Measurements from ENCODE around the gene ISLR.

The ISLR gene

GRCh38 chr15:74208901-74209559 lies 35.5 kb downstream of the ISLR start:
- H3K27ac ChIP-seq = no peak overlapping the region

GRCh38 chr15:74209560-74209958 lies 36.0 kb downstream of the ISLR start:
- H3K27ac ChIP-seq = no peak overlapping the region
- no peak for TF ChIP-seq ZFX (IDR thresholded peaks at IDR 0.05)
- no peak for TF ChIP-seq CTCF (conservative IDR thresholded peaks at IDR 0.05)

More at GRCh38 chr15:74208901-74209559, 35.5 kb downstream of the ISLR start:
- TF ChIP-seq ZFX (IDR thresholded peaks at IDR 0.05) = no peak
- TF ChIP-seq CTCF (conservative IDR thresholded peaks at IDR 0.05) = no peak

GRCh38 chr15:74209997-74210671 lies 36.6 kb downstream of the ISLR start:
- no peak overlapping the region for H3K27ac ChIP-seq
- no peak for TF ChIP-seq CTCF (conservative IDR thresholded peaks at IDR 0.05)
- no peak for TF ChIP-seq ZFX (IDR thresholded peaks at IDR 0.05)

- TF ChIP-seq ZFX (IDR thresholded peaks at IDR 0.05) (no peak), CTCF (conservative IDR thresholded peaks at IDR 0.05) (no peak)
- H3K27ac ChIP-seq = no peak overlapping the region
Observed at GRCh38 chr15:74210729-74211128, 37.2 kb downstream of the ISLR start.

GRCh38 chr15:74211656-74212055 lies 38.1 kb downstream of the ISLR start:
- no peak overlapping the region for H3K27ac ChIP-seq
- TF ChIP-seq CTCF (conservative IDR thresholded peaks at IDR 0.05) (no peak), ZFX (IDR thresholded peaks at IDR 0.05) (no peak)

- no peak overlapping the region for H3K27ac ChIP-seq
- no peak for TF ChIP-seq ZFX (IDR thresholded peaks at IDR 0.05)
- TF ChIP-seq CTCF (conservative IDR thresholded peaks at IDR 0.05) = no peak
Observed at GRCh38 chr15:74212494-74212893, 39.0 kb downstream of the ISLR start.

- no peak overlapping the region for H3K27ac ChIP-seq
- TF ChIP-seq CTCF (conservative IDR thresholded peaks at IDR 0.05) = no peak
- TF ChIP-seq ZFX (IDR thresholded peaks at IDR 0.05) = no peak
Observed at GRCh38 chr15:74213858-74214284, 40.4 kb downstream of the ISLR start.
